ENCODE data around the gene NLGN1.

Gene NLGN1

GRCh38 chr3:173547070-173547469, 149.5 kb downstream of the NLGN1 start:
- no peak for TF ChIP-seq TCF4 (CRISPR knock-in tag; IDR thresholded peaks at IDR 0.05; ENCODE audit: borderline replicate concordance)
- no peak for TF ChIP-seq GLIS3 (CRISPR knock-in tag; IDR thresholded peaks at IDR 0.05)
- no peak for TF ChIP-seq TOX (CRISPR knock-in tag; IDR thresholded peaks at IDR 0.05; ENCODE audit: borderline replicate concordance)
- ATAC-seq = no peak

DNA sequence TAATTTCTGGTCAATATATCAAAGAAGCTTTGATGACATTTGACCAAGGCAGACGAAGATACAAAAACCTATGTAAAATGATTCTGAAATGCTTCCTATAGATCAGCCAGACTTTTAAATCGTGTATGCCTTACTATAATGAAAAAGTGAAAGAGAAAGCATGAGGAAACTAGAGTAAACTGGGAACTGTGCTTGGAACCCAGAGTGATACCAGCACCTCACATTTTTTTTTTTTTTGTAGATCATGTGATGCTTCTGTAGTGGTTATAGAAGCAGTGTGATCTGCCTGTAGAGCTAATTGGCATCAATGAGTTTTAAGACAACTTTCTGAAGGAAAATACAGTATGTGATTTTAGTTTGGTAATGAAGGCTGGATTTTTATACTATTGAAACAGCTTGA, 150.7 kb downstream of the NLGN1 start:
- no peak for TF ChIP-seq PATZ1 (CRISPR knock-in tag; IDR thresholded peaks at IDR 0.05; ENCODE audit: borderline replicate concordance)
- no peak for TF ChIP-seq BACH2 (CRISPR knock-in tag; IDR thresholded peaks at IDR 0.05; ENCODE audit: borderline replicate concordance)
- TF ChIP-seq ESRRG (CRISPR knock-in tag; IDR thresholded peaks at IDR 0.05) = no peak
- no peak for TF ChIP-seq ARNTL (CRISPR knock-in tag; IDR thresholded peaks at IDR 0.05; ENCODE audit: borderline replicate concordance, low read depth)
- TF ChIP-seq ZNF70 (CRISPR knock-in tag; IDR thresholded peaks at IDR 0.05) = no peak
- no peak for TF ChIP-seq ZFP30 (CRISPR knock-in tag; IDR thresholded peaks at IDR 0.05)
- no peak for TF ChIP-seq CSDC2 (CRISPR knock-in tag; IDR thresholded peaks at IDR 0.05)
- TF ChIP-seq PPARA (CRISPR knock-in tag; IDR thresholded peaks at IDR 0.05; ENCODE audit: borderline replicate concordance) = no peak
- TF ChIP-seq ZFP3 (CRISPR knock-in tag; IDR thresholded peaks at IDR 0.05) = no peak
- TF ChIP-seq, protein P1, sequence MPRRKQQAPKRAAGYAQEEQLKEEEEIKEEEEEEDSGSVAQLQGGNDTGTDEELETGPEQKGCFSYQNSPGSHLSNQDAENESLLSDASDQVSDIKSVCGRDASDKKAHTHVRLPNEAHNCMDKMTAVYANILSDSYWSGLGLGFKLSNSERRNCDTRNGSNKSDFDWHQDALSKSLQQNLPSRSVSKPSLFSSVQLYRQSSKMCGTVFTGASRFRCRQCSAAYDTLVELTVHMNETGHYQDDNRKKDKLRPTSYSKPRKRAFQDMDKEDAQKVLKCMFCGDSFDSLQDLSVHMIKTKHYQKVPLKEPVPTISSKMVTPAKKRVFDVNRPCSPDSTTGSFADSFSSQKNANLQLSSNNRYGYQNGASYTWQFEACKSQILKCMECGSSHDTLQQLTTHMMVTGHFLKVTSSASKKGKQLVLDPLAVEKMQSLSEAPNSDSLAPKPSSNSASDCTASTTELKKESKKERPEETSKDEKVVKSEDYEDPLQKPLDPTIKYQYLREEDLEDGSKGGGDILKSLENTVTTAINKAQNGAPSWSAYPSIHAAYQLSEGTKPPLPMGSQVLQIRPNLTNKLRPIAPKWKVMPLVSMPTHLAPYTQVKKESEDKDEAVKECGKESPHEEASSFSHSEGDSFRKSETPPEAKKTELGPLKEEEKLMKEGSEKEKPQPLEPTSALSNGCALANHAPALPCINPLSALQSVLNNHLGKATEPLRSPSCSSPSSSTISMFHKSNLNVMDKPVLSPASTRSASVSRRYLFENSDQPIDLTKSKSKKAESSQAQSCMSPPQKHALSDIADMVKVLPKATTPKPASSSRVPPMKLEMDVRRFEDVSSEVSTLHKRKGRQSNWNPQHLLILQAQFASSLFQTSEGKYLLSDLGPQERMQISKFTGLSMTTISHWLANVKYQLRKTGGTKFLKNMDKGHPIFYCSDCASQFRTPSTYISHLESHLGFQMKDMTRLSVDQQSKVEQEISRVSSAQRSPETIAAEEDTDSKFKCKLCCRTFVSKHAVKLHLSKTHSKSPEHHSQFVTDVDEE (CRISPR knock-in tag; IDR thresholded peaks at IDR 0.05) = no peak
- TF ChIP-seq ZC3H10 (CRISPR knock-in tag; IDR thresholded peaks at IDR 0.05) = no peak
- no peak for TF ChIP-seq SNAI2 (CRISPR knock-in tag; IDR thresholded peaks at IDR 0.05)
- TF ChIP-seq ISL1 (CRISPR knock-in tag; IDR thresholded peaks at IDR 0.05) = no peak
- TF ChIP-seq OSR1 (CRISPR knock-in tag; IDR thresholded peaks at IDR 0.05) = no peak
- TF ChIP-seq, protein P2, sequence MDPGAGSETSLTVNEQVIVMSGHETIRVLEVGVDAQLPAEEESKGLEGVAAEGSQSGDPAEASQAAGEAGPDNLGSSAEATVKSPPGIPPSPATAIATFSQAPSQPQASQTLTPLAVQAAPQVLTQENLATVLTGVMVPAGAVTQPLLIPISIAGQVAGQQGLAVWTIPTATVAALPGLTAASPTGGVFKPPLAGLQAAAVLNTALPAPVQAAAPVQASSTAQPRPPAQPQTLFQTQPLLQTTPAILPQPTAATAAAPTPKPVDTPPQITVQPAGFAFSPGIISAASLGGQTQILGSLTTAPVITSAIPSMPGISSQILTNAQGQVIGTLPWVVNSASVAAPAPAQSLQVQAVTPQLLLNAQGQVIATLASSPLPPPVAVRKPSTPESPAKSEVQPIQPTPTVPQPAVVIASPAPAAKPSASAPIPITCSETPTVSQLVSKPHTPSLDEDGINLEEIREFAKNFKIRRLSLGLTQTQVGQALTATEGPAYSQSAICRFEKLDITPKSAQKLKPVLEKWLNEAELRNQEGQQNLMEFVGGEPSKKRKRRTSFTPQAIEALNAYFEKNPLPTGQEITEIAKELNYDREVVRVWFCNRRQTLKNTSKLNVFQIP (CRISPR knock-in tag; IDR thresholded peaks at IDR 0.05; ENCODE audit: borderline replicate concordance, low read depth) = no peak
- no peak for TF ChIP-seq CSRNP3 (CRISPR knock-in tag; IDR thresholded peaks at IDR 0.05)
- TF ChIP-seq RARB (CRISPR knock-in tag; IDR thresholded peaks at IDR 0.05) = no peak
- TF ChIP-seq, protein P3, sequence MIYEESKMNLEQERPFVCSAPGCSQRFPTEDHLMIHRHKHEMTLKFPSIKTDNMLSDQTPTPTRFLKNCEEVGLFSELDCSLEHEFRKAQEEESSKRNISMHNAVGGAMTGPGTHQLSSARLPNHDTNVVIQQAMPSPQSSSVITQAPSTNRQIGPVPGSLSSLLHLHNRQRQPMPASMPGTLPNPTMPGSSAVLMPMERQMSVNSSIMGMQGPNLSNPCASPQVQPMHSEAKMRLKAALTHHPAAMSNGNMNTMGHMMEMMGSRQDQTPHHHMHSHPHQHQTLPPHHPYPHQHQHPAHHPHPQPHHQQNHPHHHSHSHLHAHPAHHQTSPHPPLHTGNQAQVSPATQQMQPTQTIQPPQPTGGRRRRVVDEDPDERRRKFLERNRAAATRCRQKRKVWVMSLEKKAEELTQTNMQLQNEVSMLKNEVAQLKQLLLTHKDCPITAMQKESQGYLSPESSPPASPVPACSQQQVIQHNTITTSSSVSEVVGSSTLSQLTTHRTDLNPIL (CRISPR knock-in tag; IDR thresholded peaks at IDR 0.05; ENCODE audit: low read depth) = no peak
- no peak for ATAC-seq

- no peak for ATAC-seq
These were observed 155.0 kb downstream of the NLGN1 start for GRCh38 chr3:173552526-173552925.

More at GRCh38 chr3:173552526-173552925, 155.0 kb downstream of the NLGN1 start:
- no peak for TF ChIP-seq ZNF565 (CRISPR knock-in tag; conservative IDR thresholded peaks at IDR 0.05; ENCODE audit: low read depth)
- TF ChIP-seq ZNF70 (CRISPR knock-in tag; IDR thresholded peaks at IDR 0.05) = no peak
- no peak for TF ChIP-seq ZC3H10 (CRISPR knock-in tag; IDR thresholded peaks at IDR 0.05)
- TF ChIP-seq, protein P2 (CRISPR knock-in tag; IDR thresholded peaks at IDR 0.05; ENCODE audit: borderline replicate concordance, low read depth) = no peak
- TF ChIP-seq GLIS3 (CRISPR knock-in tag; IDR thresholded peaks at IDR 0.05) = no peak
- TF ChIP-seq OSR1 (CRISPR knock-in tag; IDR thresholded peaks at IDR 0.05) = no peak
- TF ChIP-seq CSRNP3 (CRISPR knock-in tag; IDR thresholded peaks at IDR 0.05) = no peak
- TF ChIP-seq ZNF8 (CRISPR knock-in tag; IDR thresholded peaks at IDR 0.05) = no peak
- no peak for TF ChIP-seq ESRRG (CRISPR knock-in tag; IDR thresholded peaks at IDR 0.05)
- no peak for TF ChIP-seq ISL1 (CRISPR knock-in tag; IDR thresholded peaks at IDR 0.05)
- TF ChIP-seq ZFP30 (CRISPR knock-in tag; IDR thresholded peaks at IDR 0.05) = no peak
- TF ChIP-seq ARNTL (CRISPR knock-in tag; IDR thresholded peaks at IDR 0.05; ENCODE audit: borderline replicate concordance, low read depth) = no peak

Data from SK-N-SH treated with all-trans-retinoic acid at 6 μM for 48 hours (cell line).